H9 (cell line): ENCODE data around the gene LRIG3. TPM values are rescaled to one million over a fixed set of nuclear protein-coding genes. Genes with fewer than 3 reads are reported as not detected.

Source experiments
- DNase-seq: peaks from one replicate; pipeline ENCODE4 v3.0.0-alpha.2; 2017
- H2AFZ ChIP-seq: one replicate; pipeline ENCODE4 v1.6.1; 2013; ENCODE audit warnings: mild to moderate bottlenecking, low read length, control low read depth, moderate library complexity
- H2AK5ac ChIP-seq: 2 replicates; pipeline ENCODE4 v1.6.1; 2013; ENCODE audit warnings: low read length, control low read depth, mixed read lengths; ENCODE audit not compliant: insufficient read length
- H2BK120ac ChIP-seq: one replicate; pipeline ENCODE4 v1.6.1; 2013; ENCODE audit warnings: low read depth, mild to moderate bottlenecking, low read length, control low read depth, inconsistent platforms; ENCODE audit not compliant: poor library complexity, severe bottlenecking
- H2BK12ac ChIP-seq: 2 replicates; pipeline ENCODE4 v1.6.1; 2013; ENCODE audit warnings: low read length, control low read depth, mixed read lengths, low read depth; ENCODE audit not compliant: insufficient read length
- H2BK15ac ChIP-seq: 2 replicates; pipeline ENCODE4 v1.6.1; 2013; ENCODE audit warnings: low read depth, low read length, control low read depth
- H2BK20ac ChIP-seq: one replicate; pipeline ENCODE4 v1.6.1; 2013; ENCODE audit warnings: low read depth, mild to moderate bottlenecking, low read length, control low read depth, inconsistent platforms; ENCODE audit not compliant: poor library complexity, severe bottlenecking
- H2BK5ac ChIP-seq: 2 replicates; pipeline ENCODE4 v1.6.1; 2013; ENCODE audit warnings: low read length, control low read depth, mixed read lengths; ENCODE audit not compliant: insufficient read length
- H3K14ac ChIP-seq: 2 replicates; pipeline ENCODE4 v1.6.1; 2013; ENCODE audit warnings: low read length, control low read depth; ENCODE audit not compliant: insufficient read depth
- H3K18ac ChIP-seq: 2 replicates; pipeline ENCODE4 v1.6.1; 2013; ENCODE audit warnings: low read depth, mild to moderate bottlenecking, mixed read lengths, low read length, control low read depth; ENCODE audit not compliant: insufficient read length
- H3K23ac ChIP-seq: 2 replicates; pipeline ENCODE4 v1.6.1; 2013; ENCODE audit warnings: low read length, control low read depth, mixed read lengths, low read depth; ENCODE audit not compliant: insufficient read length
- H3K23me2 ChIP-seq: 2 replicates; pipeline ENCODE4 v1.6.1; 2013; ENCODE audit warnings: low read depth, mild to moderate bottlenecking, mixed read lengths, low read length, control low read depth; ENCODE audit not compliant: insufficient read length, poor library complexity, severe bottlenecking
- H3K27ac ChIP-seq: 2 replicates; pipeline ENCODE4 v1.5.1; 2013; ENCODE audit warnings: low read length, control low read depth, mixed read lengths, low read depth; ENCODE audit not compliant: insufficient read length
- H3K27me3 ChIP-seq: 2 replicates; pipeline ENCODE4 v1.6.1; 2013; ENCODE audit warnings: low read length, control low read depth, inconsistent platforms; ENCODE audit not compliant: insufficient read depth
- H3K4ac ChIP-seq: 2 replicates; pipeline ENCODE4 v1.6.1; 2013; ENCODE audit warnings: low read depth, mild to moderate bottlenecking, control low read depth, inconsistent platforms, low read length, moderate library complexity
- H3K4me1 ChIP-seq: 2 replicates; pipeline ENCODE4 v1.6.1; 2013; ENCODE audit warnings: low read length, control low read depth, inconsistent platforms; ENCODE audit not compliant: insufficient read depth
- H3K4me2 ChIP-seq: 2 replicates; pipeline ENCODE4 v1.6.1; 2013; ENCODE audit warnings: low read length, control low read depth, mixed read lengths; ENCODE audit not compliant: insufficient read length, insufficient read depth
- H3K56ac ChIP-seq: 2 replicates; pipeline ENCODE4 v1.6.1; 2013; ENCODE audit warnings: low read depth, mild to moderate bottlenecking, mixed read lengths, low read length, control low read depth; ENCODE audit not compliant: insufficient read length
- H3K79me1 ChIP-seq: 2 replicates; pipeline ENCODE4 v1.6.1; 2013; ENCODE audit warnings: low read depth, mild to moderate bottlenecking, moderate library complexity, low read length, control low read depth, inconsistent platforms; ENCODE audit not compliant: insufficient read depth, poor library complexity, severe bottlenecking
- H3K79me2 ChIP-seq: 2 replicates; pipeline ENCODE4 v1.6.1; 2013; ENCODE audit warnings: low read length, control low read depth, inconsistent platforms; ENCODE audit not compliant: insufficient read depth
- H3K9ac ChIP-seq: 2 replicates; pipeline ENCODE4 v1.6.1; 2013; ENCODE audit warnings: low read length, control low read depth, mixed read lengths; ENCODE audit not compliant: insufficient read length; ENCODE audit errors: extremely low read depth
- H3K9me3 ChIP-seq: one replicate; pipeline ENCODE4 v1.6.1; 2013; ENCODE audit warnings: low read depth, low read length, inconsistent platforms; ENCODE audit not compliant: control insufficient read depth
- H3T11ph ChIP-seq: one replicate; pipeline ENCODE4 v1.6.1; 2013; ENCODE audit warnings: mild to moderate bottlenecking, low read length, control low read depth, inconsistent platforms
- H4K20me1 ChIP-seq: one replicate; pipeline ENCODE4 v1.6.1; 2013; ENCODE audit not compliant: control insufficient read depth, insufficient read length, insufficient read depth
- H4K5ac ChIP-seq: 2 replicates; pipeline ENCODE4 v1.6.1; 2013; ENCODE audit warnings: low read depth, mild to moderate bottlenecking, mixed read lengths, low read length, control low read depth; ENCODE audit not compliant: insufficient read length
- H4K8ac ChIP-seq: replicated peaks from 2 replicates; pipeline ENCODE4 v1.6.1; 2013; ENCODE audit warnings: low read length, control low read depth, mixed read lengths, low read depth; ENCODE audit not compliant: insufficient read length
- H4K91ac ChIP-seq: 2 replicates; pipeline ENCODE4 v1.6.1; 2013; ENCODE audit warnings: low read depth, mild to moderate bottlenecking, moderate library complexity, mixed read lengths, low read length, control low read depth; ENCODE audit not compliant: insufficient read length
- H3K27ac Mint-ChIP-seq, 3 experiments: 2 replicates in 2 of 3; 3 replicates in 1 of 3; pipeline ENCODE4 v1.8.0; 2020 to 2021; ENCODE audit warnings: mixed read lengths in 3 of 3, mild to moderate bottlenecking in 1 of 3, moderate library complexity in 1 of 3
- H3K27me3 Mint-ChIP-seq: 2 replicates; pipeline ENCODE4 v1.8.0; 2021; ENCODE audit warnings: low read depth, mild to moderate bottlenecking, moderate library complexity, mixed read lengths
- H3K36me3 Mint-ChIP-seq, 3 experiments: 2 replicates in 2 of 3; 3 replicates in 1 of 3; pipeline ENCODE4 v1.8.0; 2020 to 2021; ENCODE audit warnings: low read depth in 3 of 3, mixed read lengths in 3 of 3; ENCODE audit not compliant: insufficient read depth in 1 of 3
- H3K4me1 Mint-ChIP-seq, 2 experiments: 2 replicates each; pipeline ENCODE4 v1.8.0; 2020; ENCODE audit warnings: mixed read lengths in 2 of 2
- H3K4me3 Mint-ChIP-seq, 2 experiments: 2 replicates in 1 of 2; 3 replicates in 1 of 2; pipeline ENCODE4 v1.8.0; 2020 to 2021; ENCODE audit warnings: mild to moderate bottlenecking in 2 of 2, mixed read lengths in 2 of 2, moderate library complexity in 1 of 2
- H3K9me3 Mint-ChIP-seq, 2 experiments: 2 replicates in 1 of 2; 3 replicates in 1 of 2; pipeline ENCODE4 v1.8.0; 2020; ENCODE audit warnings: mild to moderate bottlenecking in 2 of 2, mixed read lengths in 2 of 2, moderate library complexity in 1 of 2
- WGBS: extraction: QIAGEN DNeasy Blood & Tissue Kit; methylation state at CpG from one replicate; pipeline ENCODE4 v1.1.7; 2013; ENCODE audit warnings: missing lambda C conversion rate, low lambda C conversion rate, mixed read lengths; ENCODE audit not compliant: insufficient read length; ENCODE audit errors: extremely low coverage; 5-methylcytosine and 5-hydroxymethylcytosine counted together
- total RNA-seq: library from RNA; stranded (reverse); gene quantifications from 2 replicates; pipeline ENCODE4 v1.2.1, GENCODE V29; 2021
- TF ChIP-seq, protein P1 (sequence below): fragments of 200-600 bp; sonication (generic); conservative IDR thresholded peaks from 3 replicates; pipeline ENCODE4 v1.8.0; 2021; ENCODE audit warnings: antibody characterized with exemption, mild to moderate bottlenecking

LRIG3 gene
- total RNA-seq, 1 experiment from 2014 or later, result 10.9 TPM

DNA sequence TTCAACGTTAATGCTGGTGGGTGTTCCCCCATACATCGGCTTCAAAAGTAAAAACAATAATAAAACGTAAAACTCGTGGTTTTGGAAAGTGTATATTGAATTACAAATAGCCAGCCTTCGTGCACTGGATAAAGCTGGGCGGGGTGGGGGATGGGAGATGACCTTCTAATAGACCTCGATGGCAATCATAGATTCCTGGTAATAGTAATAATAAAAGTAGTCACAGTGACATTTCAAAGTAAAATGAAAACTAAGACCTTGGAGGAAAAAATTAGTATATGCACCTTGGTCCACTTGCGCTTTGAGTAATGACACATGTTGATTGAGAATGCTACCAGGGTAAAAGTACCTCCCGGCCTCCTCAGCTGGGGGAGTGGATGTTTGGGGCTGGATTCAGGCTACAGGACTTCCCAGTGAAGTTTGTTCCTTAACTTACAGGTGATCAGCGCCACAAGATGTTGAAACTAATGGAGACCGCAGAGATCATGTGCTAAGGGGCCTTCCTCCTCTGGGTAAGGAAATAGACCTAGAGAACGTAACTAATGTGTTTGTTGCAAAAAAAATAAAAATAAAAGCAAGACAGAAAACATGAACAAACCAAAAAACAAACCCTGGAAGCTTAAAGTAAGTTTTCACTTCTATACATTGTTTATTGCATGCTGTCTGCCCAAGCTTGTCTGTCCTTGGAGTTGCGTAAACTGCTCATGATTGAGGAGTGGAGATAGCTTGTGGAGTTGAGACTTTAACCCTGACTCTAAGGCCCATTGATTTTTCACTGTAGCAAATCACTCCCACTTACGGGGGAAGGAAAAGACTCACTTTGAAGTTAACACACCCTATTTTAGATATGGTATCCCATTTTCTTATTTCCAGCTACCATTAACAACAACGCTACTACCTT lies 907 bp upstream of the LRIG3 start:
- Mint-ChIP-seq H3K4me1 (peaks cover 45 to 47% of the 10 kb centered on the region in 2 experiments), H3K27me3 (peaks cover 9% of the 10 kb centered on the region), H3K9me3 (no peaks in the 10 kb centered on the region), H3K27ac (no peak overlapping the region), H3K4me3 (peak overlapping the region; percentile 85 to 89), H3K36me3 (no peaks in the 10 kb centered on the region)
- Histone ChIP-seq H4K20me1 (no peaks in the 10 kb centered on the region), H3K4me1 (peaks cover 2% of the 10 kb centered on the region; the same call in 1 of the 2 replicates), H3K27ac (no peak overlapping the region), H3K18ac (no peak overlapping the region), H2BK15ac (no peak overlapping the region), H3T11ph (no peak overlapping the region), H2AK5ac (no peak overlapping the region), H3K23ac (no peak overlapping the region), H3K9me3 (no peaks in the 10 kb centered on the region), H4K5ac (no peak overlapping the region), H2BK12ac (no peak overlapping the region), H3K9ac (no peak overlapping the region), H3K79me2 (no peaks in the 10 kb centered on the region), H3K56ac (no peak overlapping the region), H4K8ac (no peak overlapping the region), H3K27me3 (peaks cover 2% of the 10 kb centered on the region; the same call in 1 of the 2 replicates), H2BK20ac (no peak overlapping the region), H3K23me2 (peaks cover 14% of the 10 kb centered on the region), H4K91ac (no peak overlapping the region), H3K79me1 (no peaks in the 10 kb centered on the region), H2AFZ (no peak overlapping the region), H2BK120ac (no peak overlapping the region), H3K4ac (no peak overlapping the region), H3K14ac (no peak overlapping the region), H3K4me2 (peak overlapping the region; percentile 100), H2BK5ac (no peak overlapping the region)
- DNase-seq, result no peak
- TF ChIP-seq, protein P1, sequence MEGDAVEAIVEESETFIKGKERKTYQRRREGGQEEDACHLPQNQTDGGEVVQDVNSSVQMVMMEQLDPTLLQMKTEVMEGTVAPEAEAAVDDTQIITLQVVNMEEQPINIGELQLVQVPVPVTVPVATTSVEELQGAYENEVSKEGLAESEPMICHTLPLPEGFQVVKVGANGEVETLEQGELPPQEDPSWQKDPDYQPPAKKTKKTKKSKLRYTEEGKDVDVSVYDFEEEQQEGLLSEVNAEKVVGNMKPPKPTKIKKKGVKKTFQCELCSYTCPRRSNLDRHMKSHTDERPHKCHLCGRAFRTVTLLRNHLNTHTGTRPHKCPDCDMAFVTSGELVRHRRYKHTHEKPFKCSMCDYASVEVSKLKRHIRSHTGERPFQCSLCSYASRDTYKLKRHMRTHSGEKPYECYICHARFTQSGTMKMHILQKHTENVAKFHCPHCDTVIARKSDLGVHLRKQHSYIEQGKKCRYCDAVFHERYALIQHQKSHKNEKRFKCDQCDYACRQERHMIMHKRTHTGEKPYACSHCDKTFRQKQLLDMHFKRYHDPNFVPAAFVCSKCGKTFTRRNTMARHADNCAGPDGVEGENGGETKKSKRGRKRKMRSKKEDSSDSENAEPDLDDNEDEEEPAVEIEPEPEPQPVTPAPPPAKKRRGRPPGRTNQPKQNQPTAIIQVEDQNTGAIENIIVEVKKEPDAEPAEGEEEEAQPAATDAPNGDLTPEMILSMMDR, result no peak
- WGBS, result no CpG with 5 or more reads among the region's 15 CpGs
